Endodermal cell (in vitro differentiated cells): Measurements from ENCODE around the gene PSMB8. TPM values are rescaled to one million over a fixed set of nuclear protein-coding genes. Genes with fewer than 3 reads are reported as not detected.

Source experiments
- DNase-seq: peaks from one replicate; pipeline ENCODE4 v3.0.0-alpha.2; 2017
- H3K27ac ChIP-seq: 2 replicates; pipeline ENCODE4 v1.5.1; 2013; ENCODE audit warnings: mild to moderate bottlenecking, low read depth, low read length, moderate library complexity
- H3K27me3 ChIP-seq: 2 replicates; pipeline ENCODE4 v1.6.1; 2013; ENCODE audit warnings: mild to moderate bottlenecking, low read length, moderate library complexity; ENCODE audit not compliant: insufficient read depth, control insufficient read depth, poor library complexity, severe bottlenecking
- H3K36me3 ChIP-seq: 2 replicates; pipeline ENCODE4 v1.7.0; 2013; ENCODE audit warnings: mild to moderate bottlenecking, low read length, moderate library complexity; ENCODE audit not compliant: control insufficient read depth, insufficient read depth
- H3K4me1 ChIP-seq: one replicate; pipeline ENCODE4 v1.7.0; 2013; ENCODE audit warnings: low read length; ENCODE audit not compliant: control insufficient read depth, insufficient read depth
- H3K4me3 ChIP-seq: 2 replicates; pipeline ENCODE4 v1.5.1; 2013; ENCODE audit warnings: mild to moderate bottlenecking, low read length, moderate library complexity
- H3K9ac ChIP-seq: 2 replicates; pipeline ENCODE4 v1.6.1; 2013; ENCODE audit warnings: mild to moderate bottlenecking, low read length, moderate library complexity; ENCODE audit not compliant: poor library complexity, severe bottlenecking; ENCODE audit errors: extremely low read depth
- H3K9me3 ChIP-seq: 2 replicates; pipeline ENCODE4 v1.6.1; 2013; ENCODE audit warnings: mild to moderate bottlenecking, low read length, moderate library complexity; ENCODE audit not compliant: control insufficient read depth
- H3K27ac Mint-ChIP-seq: 2 replicates; pipeline ENCODE4 v1.8.0; 2020; ENCODE audit warnings: mixed read lengths
- H3K27me3 Mint-ChIP-seq: 2 replicates; pipeline ENCODE4 v1.8.0; 2021; ENCODE audit warnings: mild to moderate bottlenecking, mixed read lengths; ENCODE audit not compliant: insufficient read depth
- H3K36me3 Mint-ChIP-seq: 2 replicates; pipeline ENCODE4 v1.8.0; 2020; ENCODE audit warnings: low read depth, mixed read lengths
- H3K4me1 Mint-ChIP-seq: 2 replicates; pipeline ENCODE4 v1.8.0; 2020; ENCODE audit warnings: mixed read lengths
- H3K4me3 Mint-ChIP-seq: 2 replicates; pipeline ENCODE4 v1.8.0; 2020; ENCODE audit warnings: mild to moderate bottlenecking, moderate library complexity, mixed read lengths
- H3K9me3 Mint-ChIP-seq: 2 replicates; pipeline ENCODE4 v1.8.0; 2020; ENCODE audit warnings: mild to moderate bottlenecking, mixed read lengths
- CTCF ChIP-seq: fragments of 200-600 bp; sonication (generic); conservative IDR thresholded peaks from 2 replicates; pipeline ENCODE4 v1.5.0; 2021; ENCODE audit warnings: antibody characterized with exemption, mild to moderate bottlenecking
- WGBS, 2 experiments: methylation state at CpG; one replicate each; pipeline versions ENCODE4 v1.1.5 to v1.1.7; 2013; ENCODE audit warnings: missing lambda C conversion rate in 2 of 2, mixed read lengths in 1 of 2; ENCODE audit not compliant: insufficient coverage in 1 of 2, insufficient read length in 1 of 2; 5-methylcytosine and 5-hydroxymethylcytosine counted together
- total RNA-seq, 2 donors: library from RNA; stranded (reverse); fragmentation: NEBNext Ultra II Directional in 1 of 2; extraction: Animal tissue kit (Norgen Biotek cat#: 25700) in 1 of 2; gene quantifications; 2 replicates in 1 of 2; 3 replicates in 1 of 2; pipeline ENCODE4 v1.2.1, GENCODE V29; 2021

PSMB8 gene
- total RNA-seq, 2 donors from 2014 or later = 0.93 to 3.1 TPM

- peaks cover 94% of the 10 kb centered on the region for H3K27me3 Mint-ChIP-seq
- Histone ChIP-seq H3K4me3 (peak overlapping the region; percentile 77), H3K9me3 (no peaks in the 10 kb centered on the region), H3K27me3 (peaks cover 97% of the 10 kb centered on the region), H3K27ac (no peak overlapping the region), H3K4me1 (no peaks in the 10 kb centered on the region), H3K36me3 (no peaks in the 10 kb centered on the region), H3K9ac (no peak overlapping the region)
- no peak for TF ChIP-seq CTCF
- H3K4me1 Mint-ChIP-seq = peaks cover 6% of the 10 kb centered on the region
- H3K36me3 Mint-ChIP-seq = no peaks in the 10 kb centered on the region
- no peaks in the 10 kb centered on the region for H3K9me3 Mint-ChIP-seq
- H3K4me3 Mint-ChIP-seq = peak overlapping the region; percentile 68
- whole genome bisulfite sequencing, 2 experiments = 4 to 6% methylated on average over 12 to 41 of the region's 41 CpGs
- DNase-seq = no peak
- H3K27ac Mint-ChIP-seq = no peak overlapping the region
These were observed 9.1 kb upstream of the PSMB8 start for GRCh38 chr6:32852844-32853540.

- WGBS, 2 experiments = 67 to 81% methylated on average over 10 to 23 of the region's 23 CpGs
These were observed 8.4 kb upstream of the PSMB8 start for GRCh38 chr6:32852018-32852843.

GRCh38 chr6:32851025-32851424, 7.2 kb upstream of the PSMB8 start:
- no peak overlapping the region for H3K9ac ChIP-seq
- no peak for TF ChIP-seq CTCF
- Mint-ChIP-seq H3K4me3 (no peak overlapping the region), H3K4me1 (peaks cover 6% of the 10 kb centered on the region), H3K27ac (no peak overlapping the region), H3K27me3 (peaks cover 91% of the 10 kb centered on the region), H3K36me3 (no peaks in the 10 kb centered on the region), H3K9me3 (no peaks in the 10 kb centered on the region)
- no peak for DNase-seq
- WGBS, 2 experiments = 80 to 89% methylated on average over 2 to 4 of the region's 4 CpGs
- no peaks in the 10 kb centered on the region for H3K36me3 ChIP-seq
- no peak overlapping the region for H3K27ac ChIP-seq
- H3K4me1 ChIP-seq = no peaks in the 10 kb centered on the region
- peaks cover 97% of the 10 kb centered on the region for H3K27me3 ChIP-seq
- H3K9me3 ChIP-seq = no peaks in the 10 kb centered on the region
- no peak overlapping the region for H3K4me3 ChIP-seq

More at GRCh38 chr6:32852018-32852843, 8.4 kb upstream of the PSMB8 start:
- Histone ChIP-seq H3K27me3 (peaks cover 97% of the 10 kb centered on the region), H3K9me3 (no peaks in the 10 kb centered on the region), H3K36me3 (no peaks in the 10 kb centered on the region), H3K4me3 (peak overlapping the region; percentile 77), H3K27ac (no peak overlapping the region), H3K4me1 (no peaks in the 10 kb centered on the region), H3K9ac (no peak overlapping the region)
- Mint-ChIP-seq H3K27me3 (peaks cover 94% of the 10 kb centered on the region), H3K9me3 (no peaks in the 10 kb centered on the region), H3K27ac (no peak overlapping the region), H3K4me3 (peak overlapping the region; percentile 68), H3K36me3 (no peaks in the 10 kb centered on the region), H3K4me1 (peaks cover 6% of the 10 kb centered on the region)
- TF ChIP-seq CTCF = no peak
- DNase-seq = no peak
